NT2/D1 (cell line): Measurements from ENCODE around the gene RNF19B.

Experiments
- YY1 ChIP-seq: IDR thresholded peaks from 2 replicates; pipeline ENCODE4 v1.6.1; 2011; ENCODE audit not compliant: insufficient read length, insufficient read depth
- ZNF274 ChIP-seq: IDR thresholded peaks from 2 replicates; pipeline ENCODE4 v1.6.1; 2011; ENCODE audit warnings: mild to moderate bottlenecking, low read depth, low read length

DNA sequence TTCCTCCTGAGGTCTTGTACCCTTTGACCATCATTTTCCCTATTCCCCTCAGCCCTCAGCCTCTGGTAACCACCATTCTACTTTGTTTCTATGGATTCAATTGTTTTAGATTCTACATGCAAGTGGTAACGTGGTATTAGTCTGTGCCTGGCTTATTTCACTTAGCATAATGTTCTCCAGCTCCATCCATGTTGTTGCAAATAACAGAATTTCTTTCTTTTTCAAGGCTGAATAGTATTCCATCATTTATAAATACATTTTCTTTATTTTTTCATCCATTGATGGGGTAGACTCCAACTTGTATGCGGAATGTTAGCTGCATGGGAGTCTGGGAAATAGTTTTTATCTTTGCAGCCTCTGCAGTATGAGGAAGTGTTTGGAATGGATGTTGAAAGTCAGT, 37.2 kb downstream of the RNF19B start:
- no peak for TF ChIP-seq ZNF274
- TF ChIP-seq YY1 = no peak
